PFSK-1 (cell line): ENCODE data around the gene ZNF384.

Experiments
- FOXP2 ChIP-seq: optimal IDR thresholded peaks from 2 replicates; pipeline ENCODE3; 2011; ENCODE audit warnings: borderline replicate concordance, control low read depth, inconsistent platforms; ENCODE audit not compliant: insufficient read depth; ENCODE audit errors: extremely low read length, extremely low read depth
- POLR2AphosphoS5 ChIP-seq: IDR thresholded peaks from 2 replicates; pipeline ENCODE4 v1.6.1; 2012; ENCODE audit warnings: low read depth, mild to moderate bottlenecking, control low read depth, low read length, moderate library complexity
- SIN3A ChIP-seq: IDR thresholded peaks from 2 replicates; pipeline ENCODE4 v1.6.1; 2012; ENCODE audit warnings: mild to moderate bottlenecking, low read length, moderate library complexity, borderline replicate concordance; ENCODE audit not compliant: insufficient read depth
- TAF1 ChIP-seq: IDR thresholded peaks from 2 replicates; pipeline ENCODE4 v1.6.1; 2012; ENCODE audit warnings: low read length, control low read depth, borderline replicate concordance; ENCODE audit not compliant: insufficient read depth
- TF ChIP-seq, protein P1 (sequence below), 2 experiments: IDR thresholded peaks; 2 replicates each; pipeline versions ENCODE4 v1.6.1 to v1.8.0; 2011 to 2012; ENCODE audit warnings: low read depth in 2 of 2, low read length in 2 of 2, control low read depth in 1 of 2, inconsistent platforms in 1 of 2, mild to moderate bottlenecking in 1 of 2, moderate library complexity in 1 of 2; ENCODE audit not compliant: insufficient read depth in 1 of 2

The ZNF384 gene

GRCh38 chr12:6700646-6701051 lies 11.5 kb upstream of the ZNF384 start, which contains the start of gene PIANP:
Gene PIANP (minus strand): TSS chr12:6700815. CDS start chr12:6698061, 2,754 bp downstream.
- no peak for TF ChIP-seq FOXP2
- no peak for TF ChIP-seq TAF1
- TF ChIP-seq, protein P1, sequence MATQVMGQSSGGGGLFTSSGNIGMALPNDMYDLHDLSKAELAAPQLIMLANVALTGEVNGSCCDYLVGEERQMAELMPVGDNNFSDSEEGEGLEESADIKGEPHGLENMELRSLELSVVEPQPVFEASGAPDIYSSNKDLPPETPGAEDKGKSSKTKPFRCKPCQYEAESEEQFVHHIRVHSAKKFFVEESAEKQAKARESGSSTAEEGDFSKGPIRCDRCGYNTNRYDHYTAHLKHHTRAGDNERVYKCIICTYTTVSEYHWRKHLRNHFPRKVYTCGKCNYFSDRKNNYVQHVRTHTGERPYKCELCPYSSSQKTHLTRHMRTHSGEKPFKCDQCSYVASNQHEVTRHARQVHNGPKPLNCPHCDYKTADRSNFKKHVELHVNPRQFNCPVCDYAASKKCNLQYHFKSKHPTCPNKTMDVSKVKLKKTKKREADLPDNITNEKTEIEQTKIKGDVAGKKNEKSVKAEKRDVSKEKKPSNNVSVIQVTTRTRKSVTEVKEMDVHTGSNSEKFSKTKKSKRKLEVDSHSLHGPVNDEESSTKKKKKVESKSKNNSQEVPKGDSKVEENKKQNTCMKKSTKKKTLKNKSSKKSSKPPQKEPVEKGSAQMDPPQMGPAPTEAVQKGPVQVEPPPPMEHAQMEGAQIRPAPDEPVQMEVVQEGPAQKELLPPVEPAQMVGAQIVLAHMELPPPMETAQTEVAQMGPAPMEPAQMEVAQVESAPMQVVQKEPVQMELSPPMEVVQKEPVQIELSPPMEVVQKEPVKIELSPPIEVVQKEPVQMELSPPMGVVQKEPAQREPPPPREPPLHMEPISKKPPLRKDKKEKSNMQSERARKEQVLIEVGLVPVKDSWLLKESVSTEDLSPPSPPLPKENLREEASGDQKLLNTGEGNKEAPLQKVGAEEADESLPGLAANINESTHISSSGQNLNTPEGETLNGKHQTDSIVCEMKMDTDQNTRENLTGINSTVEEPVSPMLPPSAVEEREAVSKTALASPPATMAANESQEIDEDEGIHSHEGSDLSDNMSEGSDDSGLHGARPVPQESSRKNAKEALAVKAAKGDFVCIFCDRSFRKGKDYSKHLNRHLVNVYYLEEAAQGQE (IDR thresholded peaks at IDR 0.05; ENCODE audit: insufficient read depth in 1 of 2, low read depth in 2 of 2, low read length in 2 of 2), result no peak
- TF ChIP-seq SIN3A, result no peak
- TF ChIP-seq POLR2AphosphoS5, result no peak

DNA sequence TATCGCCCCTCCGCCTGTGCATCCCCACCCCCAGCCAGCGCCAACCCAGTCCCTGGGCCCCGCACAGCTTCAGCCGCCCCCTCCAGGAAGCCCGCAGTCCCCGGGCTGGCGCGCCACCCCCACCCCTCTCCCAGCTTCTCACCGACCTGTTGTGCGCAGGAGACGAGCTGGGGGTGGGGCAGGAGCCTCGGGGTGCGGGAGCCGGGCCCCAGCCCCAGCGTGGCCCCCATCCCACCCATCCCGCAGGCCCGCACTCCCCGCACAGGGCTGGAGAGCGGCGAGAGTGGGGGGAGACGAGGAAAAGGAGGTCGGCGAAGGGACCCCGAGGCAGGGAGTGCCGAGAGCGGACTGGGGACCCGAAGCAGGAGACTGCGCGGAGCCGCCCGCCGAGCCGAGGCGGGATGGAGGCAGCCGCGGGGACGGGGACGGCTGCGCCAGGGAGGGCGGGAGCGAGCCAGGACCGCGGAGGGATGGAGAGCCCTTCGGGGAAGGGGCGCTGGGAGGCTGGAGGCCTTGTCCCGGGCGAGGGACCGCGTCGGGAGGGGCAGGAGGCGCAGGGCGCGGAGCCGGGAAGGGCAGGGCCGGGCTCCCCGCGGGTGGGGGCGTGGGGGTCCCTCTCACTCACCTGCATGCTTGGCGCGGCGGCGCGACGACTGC lies 10.9 kb upstream of the ZNF384 start:
- TF ChIP-seq TAF1 (no peak), POLR2AphosphoS5 (no peak)

- TF ChIP-seq FOXP2, result no peak
- TF ChIP-seq, protein P1 (IDR thresholded peaks at IDR 0.05; ENCODE audit: insufficient read depth in 1 of 2, low read depth in 2 of 2, low read length in 2 of 2), result no peak
- TF ChIP-seq POLR2AphosphoS5, result no peak
- no peak for TF ChIP-seq SIN3A
- no peak for TF ChIP-seq TAF1
Measured at GRCh38 chr12:6699259-6699988, 10.2 kb upstream of the ZNF384 start.

DNA sequence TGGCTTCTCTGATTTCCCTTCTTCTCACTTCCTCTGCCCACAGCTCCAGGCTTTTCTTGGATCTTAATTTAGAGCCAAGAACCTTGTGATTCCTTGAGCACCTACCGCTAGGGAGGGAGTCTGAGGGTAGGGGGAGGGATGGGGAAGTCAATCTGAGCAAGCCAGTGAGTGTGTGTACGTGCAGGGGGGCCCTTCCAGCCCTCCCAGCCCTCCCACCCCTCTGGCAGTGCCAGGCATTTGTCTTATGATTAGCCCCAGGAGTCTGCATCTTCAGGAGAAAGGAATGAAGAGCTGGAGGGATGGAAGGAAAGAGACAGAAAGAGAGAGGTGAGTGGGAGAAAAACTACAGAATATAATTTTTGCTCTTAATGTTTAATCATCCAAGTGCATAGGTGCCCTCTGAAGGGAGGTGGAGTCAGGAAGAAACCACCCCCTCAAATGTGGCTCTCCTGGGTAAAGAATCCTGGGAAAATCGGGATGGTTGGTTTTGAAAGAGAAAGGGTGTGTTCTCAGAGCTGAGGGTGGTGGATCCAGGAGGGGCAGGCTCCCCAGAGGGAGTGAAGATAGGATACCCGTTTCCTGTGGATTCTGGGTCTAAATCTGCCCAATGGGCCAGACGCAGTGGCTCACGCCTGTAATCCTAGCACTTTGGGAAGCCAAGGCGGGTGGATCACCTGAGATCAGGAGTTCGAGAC lies 9.3 kb upstream of the ZNF384 start:
- TF ChIP-seq POLR2AphosphoS5 (no peak), SIN3A (no peak)

GRCh38 chr12:6697584-6698351 lies 8.6 kb upstream of the ZNF384 start:
- TF ChIP-seq, protein P1 (IDR thresholded peaks at IDR 0.05; ENCODE audit: insufficient read depth in 1 of 2, low read depth in 2 of 2, low read length in 2 of 2), result no peak
- TF ChIP-seq TAF1, result no peak
- TF ChIP-seq POLR2AphosphoS5, result no peak
- no peak for TF ChIP-seq SIN3A
- TF ChIP-seq FOXP2, result no peak
